Transverse colon (tissue), 4 donors: ENCODE results near the gene HELZ2. TPM values are rescaled to one million over a fixed set of nuclear protein-coding genes. Genes with fewer than 3 reads are reported as not detected.

Experiments
- DNase-seq: peaks from one replicate; pipeline ENCODE4 v3.0.0-alpha.2; 2019
- H3K27ac ChIP-seq, 4 donors: fragments of 200-600 bp; sonication (generic); 2 replicates each; pipeline ENCODE4 v1.5.1; 2016 to 2018; ENCODE audit warnings: inconsistent platforms in 4 of 4
- H3K27me3 ChIP-seq: fragments of 200-600 bp; sonication (generic); 2 replicates; pipeline ENCODE4 v1.5.1; 2017; ENCODE audit warnings: inconsistent platforms
- H3K36me3 ChIP-seq, 4 donors: fragments of 200-600 bp; sonication (generic); 2 replicates each; pipeline ENCODE4 v1.5.1; 2017 to 2019; ENCODE audit warnings: inconsistent platforms in 4 of 4
- H3K4me1 ChIP-seq, 4 donors: fragments of 200-600 bp; sonication (generic); 2 replicates each; pipeline ENCODE4 v1.5.1; 2017 to 2020; ENCODE audit warnings: inconsistent platforms in 4 of 4
- H3K4me3 ChIP-seq, 4 donors: fragments of 200-600 bp; sonication (generic); 1 replicate in 1 of 4; 2 replicates in 3 of 4; pipeline versions ENCODE4 v1.5.1 to v1.6.1; 2017 to 2019; ENCODE audit warnings: inconsistent platforms in 4 of 4
- H3K9me3 ChIP-seq, 2 donors: fragments of 200-600 bp; sonication (generic); 2 replicates each; pipeline ENCODE4 v1.5.1; 2017 to 2019; ENCODE audit warnings: inconsistent platforms in 2 of 2
- CTCF ChIP-seq, 5 experiments: fragments of 200-600 bp in 3 of 5; fragments of 450-650 bp in 2 of 5; sonication (generic) in 3 of 5; IDR thresholded peaks; 1 replicate in 2 of 5; 2 replicates in 3 of 5; pipeline ENCODE4 v1.5.1; 2016 to 2017; ENCODE audit warnings: antibody characterized with exemption in 5 of 5, inconsistent platforms in 3 of 5, mild to moderate bottlenecking in 2 of 5, moderate library complexity in 1 of 5
- EP300 ChIP-seq: sonication (generic); formaldehyde crosslinking; IDR thresholded peaks from one replicate; pipeline ENCODE4 v1.6.1; 2017; ENCODE audit warnings: antibody characterized with exemption, low read depth
- POLR2A ChIP-seq: fragments of 450-650 bp; IDR thresholded peaks from one replicate; pipeline ENCODE4 v1.6.1; 2016; ENCODE audit warnings: antibody characterized with exemption, mild to moderate bottlenecking, moderate library complexity
- POLR2AphosphoS5 ChIP-seq, 3 donors: sonication (generic); formaldehyde crosslinking; IDR thresholded peaks; one replicate each; pipeline ENCODE4 v1.6.1; 2016; ENCODE audit warnings: antibody characterized with exemption in 3 of 3
- WGBS, 2 donors: methylation state at CpG; one replicate each; pipeline ENCODE4 v1.1.5; 2018; ENCODE audit warnings: low coverage in 1 of 2; 5-methylcytosine and 5-hydroxymethylcytosine counted together
- in situ Hi-C, 4 donors: fragments of 200-750 bp; cut with MboI; loops; one replicate each; pipeline versions ENCODE4 v1.15.0 to v1.15.1; 2017; ENCODE audit warnings: low sequenced_read_pairs in 3 of 4, low pct_ligation_motif_present in 1 of 4, low pct_unique_long_range_greater_than_20kb in 1 of 4
- intact Hi-C: fragments of 100-400 bp; cut with DNase I; formaldehyde crosslinking; loops from one replicate; pipeline ENCODE4 v1.15.1; 2023; ENCODE audit warnings: low total_unique reads
- total RNA-seq, 4 donors: library from RNA; depleted of rRNA; stranded (reverse); fragments of >200 nt; gene quantifications; one replicate each; pipeline ENCODE4 v1.1.0, GENCODE V29; 2016

The HELZ2 gene
- total RNA-seq, 4 donors from 2014 or later, result 32.9 to 49.4 (median 38.8) TPM

GRCh38 chr20:63564036-63564810, 9.8 kb downstream of the HELZ2 start:
- no peak overlapping the region for H3K27ac ChIP-seq
- TF ChIP-seq EP300 (no peak), POLR2AphosphoS5 (IDR thresholded peaks at IDR 0.05) (no peak), CTCF (IDR thresholded peaks at IDR 0.05) (no peak), POLR2A (no peak)
- H3K9me3 ChIP-seq, result no peaks in the 10 kb centered on the region
- no peaks in the 10 kb centered on the region for H3K27me3 ChIP-seq
- H3K4me3 ChIP-seq, result no peak overlapping the region
- no peak for DNase-seq
- peaks cover 0 to 15% (median 5%) of the 10 kb centered on the region in 4 donors for H3K36me3 ChIP-seq
- intact Hi-C loops, result no loop called here
- 96 to 100% methylated on average over 8 to 38 of the region's 62 CpGs for WGBS, 2 donors
- peaks cover 0 to 2% (median 0%) of the 10 kb centered on the region in 4 donors for H3K4me1 ChIP-seq
- in situ Hi-C loops, result no loop called here

GRCh38 chr20:63563225-63563935, 10.7 kb downstream of the HELZ2 start:
- H3K27ac ChIP-seq, result no peak overlapping the region
- H3K27me3 ChIP-seq, result no peaks in the 10 kb centered on the region
- H3K9me3 ChIP-seq, result no peaks in the 10 kb centered on the region
- TF ChIP-seq POLR2A (no peak), CTCF (IDR thresholded peaks at IDR 0.05) (no peak), EP300 (no peak), POLR2AphosphoS5 (IDR thresholded peaks at IDR 0.05) (no peak)
- DNase-seq, result no peak
- in situ Hi-C loops, result no loop called here
- WGBS, 2 donors, result 94% methylated on average over 26 of the region's 55 CpGs; no CpG with 5 or more reads in 1 of the 2 donors
- no peak overlapping the region for H3K4me3 ChIP-seq
- peaks cover 0 to 15% (median 5%) of the 10 kb centered on the region in 4 donors for H3K36me3 ChIP-seq
- intact Hi-C loops, result no loop called here
- no peaks in the 10 kb centered on the region for H3K4me1 ChIP-seq

- Histone ChIP-seq H3K9me3 (no peaks in the 10 kb centered on the region), H3K36me3 (peaks cover 0 to 15% (median 5%) of the 10 kb centered on the region in 4 donors), H3K4me1 (no peaks in the 10 kb centered on the region), H3K27ac (no peak overlapping the region), H3K27me3 (no peaks in the 10 kb centered on the region), H3K4me3 (no peak overlapping the region)
- DNase-seq, result no peak
- in situ Hi-C loops (no loop called here), intact Hi-C loops (no loop called here)
- TF ChIP-seq CTCF (IDR thresholded peaks at IDR 0.05) (no peak), POLR2AphosphoS5 (IDR thresholded peaks at IDR 0.05) (no peak), EP300 (no peak), POLR2A (no peak)
- 95% methylated on average over 54 of the region's 54 CpGs; no CpG with 5 or more reads in 1 of the 2 donors for WGBS, 2 donors
Observed at GRCh38 chr20:63562461-63563224, 11.4 kb downstream of the HELZ2 start.
